ENCODE results near the gene ATL3. TPM values are rescaled to one million over a fixed set of nuclear protein-coding genes. Genes with fewer than 3 reads are reported as not detected.

ATL3 gene
- total and polyA plus RNA-seq, 2 of the 13 experiments (the other 11 are each of a cell fraction or from before 2014, with no cell fraction given) = not detected

GRCh38 chr11:63590024-63590788 lies 81.0 kb downstream of the ATL3 start:
- POLR2A ChIA-PET = no interaction called here
- H4K20me1 ChIP-seq (ENCODE audit: insufficient read depth, low read length) = no peaks in the 10 kb centered on the region

GRCh38 chr11:63589000-63589399 lies 82.2 kb downstream of the ATL3 start:
- H3K4me1 ChIP-seq (ENCODE audit: insufficient read depth, low read length) = peaks cover 11% of the 10 kb centered on the region
- no peaks in the 10 kb centered on the region for H3K9me3 ChIP-seq (ENCODE audit: low read length)
- intact Hi-C loops (cut with micrococcal nuclease; ENCODE audit: unreplicated experiment) (no loop called here), in situ Hi-C loops (cut with HindIII; ENCODE audit: extremely low pct_ligation_motif_present, low pct_unique_long_range_greater_than_20kb) (no loop called here)
- no peak overlapping the region for H3K4me2 ChIP-seq (ENCODE audit: low read depth, low read length)
- H4K20me1 ChIP-seq (ENCODE audit: insufficient read depth, low read length) = no peaks in the 10 kb centered on the region
- no peak for TF ChIP-seq ZSCAN5A (CRISPR knock-in tag; IDR thresholded peaks at IDR 0.05; ENCODE audit: borderline replicate concordance)
- 53% methylated on average over 3 of the region's 3 CpGs for WGBS (ENCODE audit: low lambda C conversion rate)
- no peak for DNase-seq (ENCODE audit: low spot score)
- ChIA-PET POLR2A (no interaction called here), CTCF (ENCODE audit: low intra/inter-chr PET ratio, low total read pairs) (no interaction called here)
- BruUV-seq (replicated peaks) = no TSS peak
- H3K79me2 ChIP-seq (ENCODE audit: insufficient read depth, low read length) = no peaks in the 10 kb centered on the region
- no peak overlapping the region for H2AFZ ChIP-seq (ENCODE audit: low read length)
- H3K4me3 ChIP-seq (replicated peaks in 1 of 3; ENCODE audit: insufficient read depth in 1 of 3, low read depth in 2 of 3, low read length in 3 of 3) = no peak overlapping the region
- no peaks in the 10 kb centered on the region; a peak in 1 of 5 replicates for H3K27me3 ChIP-seq (ENCODE audit: control insufficient read depth in 1 of 2, insufficient read depth in 2 of 2, low read length in 2 of 2)
- no peak overlapping the region for H3K27ac ChIP-seq (ENCODE audit: extremely low read length, insufficient read depth, low read length)
- H3K36me3 ChIP-seq (replicated peaks in 1 of 2; ENCODE audit: control insufficient read depth in 1 of 2, insufficient read depth in 2 of 2, low read length in 2 of 2) = no peaks in the 10 kb centered on the region
- no peak for FAIRE-seq
- no peak overlapping the region for H3K9ac ChIP-seq (ENCODE audit: insufficient read depth, low read depth, low read length)
- ATAC-seq = no peak

More at GRCh38 chr11:63590024-63590788, 81.0 kb downstream of the ATL3 start:
- H3K27me3 ChIP-seq (ENCODE audit: control insufficient read depth in 1 of 2, insufficient read depth in 2 of 2, low read length in 2 of 2) = no peaks in the 10 kb centered on the region; a peak in 1 of 5 replicates
- CTCF ChIA-PET (ENCODE audit: low intra/inter-chr PET ratio, low total read pairs) = no interaction called here
- intact Hi-C loops (cut with micrococcal nuclease; ENCODE audit: unreplicated experiment) (no loop called here), in situ Hi-C loops (cut with HindIII; ENCODE audit: extremely low pct_ligation_motif_present, low pct_unique_long_range_greater_than_20kb) (no loop called here)
- no TSS peak for BruUV-seq (replicated peaks)
- 80% methylated on average over 9 of the region's 18 CpGs for WGBS (ENCODE audit: low lambda C conversion rate)
- no peak for FAIRE-seq
- H3K79me2 ChIP-seq (ENCODE audit: insufficient read depth, low read length) = no peaks in the 10 kb centered on the region
- no peak overlapping the region for H3K9ac ChIP-seq (ENCODE audit: insufficient read depth, low read depth, low read length)
- no peak overlapping the region for H2AFZ ChIP-seq (ENCODE audit: low read length)
- H3K4me3 ChIP-seq (replicated peaks in 1 of 3; ENCODE audit: insufficient read depth in 1 of 3, low read depth in 2 of 3, low read length in 3 of 3) = no peak overlapping the region
- no peak for DNase-seq (ENCODE audit: low spot score)
- no peak for TF ChIP-seq NR2F6 (IDR thresholded peaks at IDR 0.05)
- TF ChIP-seq NR2F6 (CRISPR knock-in tag; IDR thresholded peaks at IDR 0.05) = no peak
- no peak for TF ChIP-seq HCFC1 (IDR thresholded peaks at IDR 0.05; ENCODE audit: low read depth, low read length)
- no peak for TF ChIP-seq ONECUT2 (CRISPR knock-in tag; IDR thresholded peaks at IDR 0.05)
- TF ChIP-seq ZNF124 (CRISPR knock-in tag; IDR thresholded peaks at IDR 0.05) = no peak
- no peak for TF ChIP-seq ZFP62 (CRISPR knock-in tag; IDR thresholded peaks at IDR 0.05)
- TF ChIP-seq MXD3 (CRISPR knock-in tag; IDR thresholded peaks at IDR 0.05) = no peak
- H3K27ac ChIP-seq (ENCODE audit: extremely low read length, insufficient read depth, low read length) = no peak overlapping the region
- H3K4me1 ChIP-seq (ENCODE audit: insufficient read depth, low read length) = peaks cover 9% of the 10 kb centered on the region
- no peaks in the 10 kb centered on the region for H3K9me3 ChIP-seq (ENCODE audit: low read length)
- H3K4me2 ChIP-seq (ENCODE audit: low read depth, low read length) = no peak overlapping the region
- no peaks in the 10 kb centered on the region for H3K36me3 ChIP-seq (replicated peaks in 1 of 2; ENCODE audit: control insufficient read depth in 1 of 2, insufficient read depth in 2 of 2, low read length in 2 of 2)
- ATAC-seq = no peak

All from HepG2 (cell line).